Endothelial cell of umbilical vein (primary cell): Measurements from ENCODE around the gene SYTL4. TPM values are rescaled to one million over a fixed set of nuclear protein-coding genes. Genes with fewer than 3 reads are reported as not detected.

Source experiments
- BruUV-seq: library from RNA; stranded (reverse); fragments of 400-500 nt; replicated peaks from 2 replicates; lab custom pipeline; 2021; lab: Mats Ljungman, UMichigan
- CTCF ChIA-PET: fragments of 300-600, 350-600 bp; sonication (Branson Sonifier 250); formaldehyde crosslinking; loops from one replicate; lab custom pipeline; 2021; ENCODE audit warnings: antibody characterized with exemption, inconsistent platforms; lab: Charles Lee
- POLR2A ChIA-PET: fragments of 300-600, 350-600 bp; sonication (Branson Sonifier 250); formaldehyde crosslinking; loops from one replicate; lab custom pipeline; 2021; ENCODE audit warnings: antibody characterized with exemption, inconsistent platforms; lab: Charles Lee
- DNase-seq: peaks from one replicate; pipeline ENCODE4 v3.0.0-alpha.2; 2011; ENCODE audit warnings: low read depth, low spot score
- FAIRE-seq: peaks from 2 replicates; lab custom pipeline; 2011; peaks lifted over from hg19 to GRCh38; lab: Jason Lieb, UNC
- H2AFZ ChIP-seq: 2 replicates; pipeline ENCODE4 v1.6.0; 2012; ENCODE audit warnings: low read depth, low read length, control low read depth, inconsistent platforms
- H3K27ac ChIP-seq: 2 replicates; pipeline ENCODE4 v1.5.1; 2011; ENCODE audit warnings: low read depth, mild to moderate bottlenecking, control low read depth, low read length, moderate library complexity; ENCODE audit not compliant: insufficient read depth
- H3K27me3 ChIP-seq, 2 experiments: 2 replicates each; pipeline versions ENCODE4 v1.6.0 to v1.6.1; 2011; ENCODE audit warnings: low read length in 2 of 2, mixed read lengths in 1 of 2; ENCODE audit not compliant: control insufficient read depth in 2 of 2, insufficient read depth in 2 of 2
- H3K36me3 ChIP-seq, 2 experiments: 2 replicates in 1 of 2; 3 replicates in 1 of 2; pipeline ENCODE4 v1.5.1; 2011; ENCODE audit warnings: low read length in 2 of 2, mild to moderate bottlenecking in 1 of 2, moderate library complexity in 1 of 2; ENCODE audit not compliant: control insufficient read depth in 2 of 2, insufficient read depth in 2 of 2; ENCODE audit errors: extremely low read depth in 1 of 2
- H3K4me1 ChIP-seq: 3 replicates; pipeline ENCODE4 v1.5.1; 2011; ENCODE audit warnings: mild to moderate bottlenecking, low read length; ENCODE audit not compliant: control insufficient read depth, insufficient read depth; ENCODE audit errors: extremely low read depth
- H3K4me2 ChIP-seq: 2 replicates; pipeline ENCODE4 v1.6.1; 2011; ENCODE audit warnings: low read length, control low read depth, mixed read lengths; ENCODE audit not compliant: insufficient read depth
- H3K4me3 ChIP-seq, 3 experiments: fragments of 200-600 bp in 1 of 3; sonication (generic), shearing (Covaris generic) in 1 of 3; replicated peaks in 1 of 3; 2 replicates each; pipeline ENCODE4 v1.5.1; 2011 to 2016; ENCODE audit warnings: control low read depth in 3 of 3, low read length in 3 of 3, mild to moderate bottlenecking in 2 of 3, inconsistent platforms in 1 of 3, low read depth in 1 of 3, moderate library complexity in 1 of 3; ENCODE audit not compliant: insufficient read depth in 1 of 3
- H3K79me2 ChIP-seq: 2 replicates; pipeline ENCODE4 v1.6.0; 2012; ENCODE audit warnings: low read length, inconsistent platforms; ENCODE audit not compliant: control insufficient read depth, insufficient read depth
- H3K9ac ChIP-seq: replicated peaks from 2 replicates; pipeline ENCODE3; 2011; ENCODE audit warnings: low read length, control low read depth; ENCODE audit not compliant: insufficient read depth; ENCODE audit errors: extremely low read depth
- H3K9me1 ChIP-seq: replicated peaks from 3 replicates; pipeline ENCODE4 v1.6.0; 2011; ENCODE audit warnings: mild to moderate bottlenecking, low read length; ENCODE audit not compliant: control insufficient read depth, insufficient read depth; ENCODE audit errors: extremely low read depth
- H3K9me3 ChIP-seq: replicated peaks from 2 replicates; pipeline ENCODE4 v1.5.1; 2012; ENCODE audit warnings: low read length, inconsistent platforms; ENCODE audit not compliant: control insufficient read depth, insufficient read depth
- H4K20me1 ChIP-seq: replicated peaks from 2 replicates; pipeline ENCODE3; 2011; ENCODE audit warnings: mild to moderate bottlenecking, low read length; ENCODE audit not compliant: control insufficient read depth, insufficient read depth; ENCODE audit errors: extremely low read depth
- CTCF ChIP-seq, 2 donors: IDR thresholded peaks; 1 replicate in 1 of 2; 2 replicates in 1 of 2; pipeline ENCODE4 v1.5.1; 2011; ENCODE audit warnings: low read length in 2 of 2, mild to moderate bottlenecking in 2 of 2, moderate library complexity in 2 of 2, control low read depth in 1 of 2, inconsistent platforms in 1 of 2, low read depth in 1 of 2; ENCODE audit not compliant: insufficient read depth in 1 of 2; ENCODE audit errors: extremely low read depth in 1 of 2
- EZH2 ChIP-seq: IDR thresholded peaks from 2 replicates; pipeline ENCODE4 v1.6.1; 2012; ENCODE audit warnings: borderline replicate concordance, low read depth, mild to moderate bottlenecking, moderate library complexity, low read length, inconsistent platforms; ENCODE audit not compliant: severe bottlenecking
- FOS ChIP-seq: IDR thresholded peaks from 2 replicates; pipeline ENCODE4 v1.6.1; 2011; ENCODE audit warnings: mild to moderate bottlenecking, low read length, moderate library complexity, borderline replicate concordance; ENCODE audit not compliant: insufficient read depth
- GATA2 ChIP-seq: IDR thresholded peaks from 2 replicates; pipeline ENCODE4 v1.7.0; 2011; ENCODE audit warnings: low read depth, mild to moderate bottlenecking, moderate library complexity, mixed read lengths, low read length; ENCODE audit not compliant: insufficient read length, insufficient read depth
- JUN ChIP-seq: IDR thresholded peaks from 2 replicates; pipeline ENCODE4 v1.6.1; 2011; ENCODE audit warnings: borderline replicate concordance, low read depth; ENCODE audit not compliant: insufficient read length, insufficient read depth
- MAX ChIP-seq: IDR thresholded peaks from 2 replicates; pipeline ENCODE4 v1.6.1; 2011; ENCODE audit not compliant: insufficient read depth, insufficient read length
- MYC ChIP-seq: IDR thresholded peaks from one replicate; pipeline ENCODE4 v1.6.1; 2011; ENCODE audit warnings: mild to moderate bottlenecking, low read depth, low read length
- POLR2A ChIP-seq: IDR thresholded peaks from 2 replicates; pipeline ENCODE4 v1.6.1; 2012; ENCODE audit warnings: low read depth, mild to moderate bottlenecking, control low read depth, low read length
- POLR2AphosphoS5 ChIP-seq: IDR thresholded peaks from 2 replicates; pipeline ENCODE4 v1.6.1; 2012; ENCODE audit warnings: low read depth, mild to moderate bottlenecking, control low read depth, low read length, moderate library complexity; ENCODE audit not compliant: insufficient read depth
- dilution Hi-C: fragments of 300-500 bp; cut with MboI; formaldehyde crosslinking; loops from one replicate; pipeline ENCODE4 v1.15.0; 2019; ENCODE audit warnings: low sequenced_read_pairs; ENCODE audit not compliant: extremely low pct_ligation_motif_present
- intact Hi-C: fragments of 100-400 bp; cut with micrococcal nuclease; formaldehyde crosslinking; loops from one replicate; pipeline ENCODE4 v1.10.0; 2022
- polyA plus RNA-seq, 4 experiments: library from polyadenylated mRNA; depleted of rRNA in 3 of 4; stranded (reverse) in 3 of 4; unstranded in 1 of 4; fragments of >200 nt; gene quantifications; 2 replicates each; pipeline versions ENCODE4 v1.2.1 to v1.2.3, GENCODE V29; 2011 to 2012; ENCODE audit warnings: missing spikeins in 1 of 4
- total RNA-seq: library from RNA; stranded (reverse); gene quantifications from 2 replicates; pipeline ENCODE4 v1.2.3, GENCODE V29; 2021

SYTL4 gene
- total and polyA plus RNA-seq, 2 donors (not counting 3 experiments of a cell fraction or from before 2014, with no cell fraction given): 25.6 to 44.1 TPM

GRCh38 chrX:100647095-100647494 lies 84.8 kb downstream of the SYTL4 start:
- POLR2A ChIA-PET: no interaction called here
- Histone ChIP-seq H3K4me3 (no peak overlapping the region), H2AFZ (no peak overlapping the region), H4K20me1 (no peaks in the 10 kb centered on the region), H3K4me1 (peaks cover 73% of the 10 kb centered on the region), H3K79me2 (peaks cover 55% of the 10 kb centered on the region), H3K27me3 (no peaks in the 10 kb centered on the region), H3K36me3 (peaks cover 0 to 3% of the 10 kb centered on the region in 2 experiments), H3K9me3 (no peaks in the 10 kb centered on the region), H3K27ac (peak overlapping the region; percentile 99), H3K9ac (no peak overlapping the region), H3K4me2 (peak overlapping the region; percentile 95), H3K9me1 (no peaks in the 10 kb centered on the region)
- TF ChIP-seq POLR2A (no peak), EZH2 (no peak), JUN (no peak), GATA2 (no peak), POLR2AphosphoS5 (no peak), MYC (no peak)
- dilution Hi-C loops (no loop called here), intact Hi-C loops (no loop called here)
- CTCF ChIA-PET: interaction anchor here (0.6 to 4.1 kb wide), 8 partner anchors 10 to 121 kb away, joined by 3 to 19 read pairs (median 4); partner anchors contain the start of gene TSPAN6
- DNase-seq (peak; percentile 41), FAIRE-seq (no peak)
- no TSS peak for BruUV-seq

GRCh38 chrX:100645106-100645505 lies 86.8 kb downstream of the SYTL4 start:
- Histone ChIP-seq H3K9me1 (no peaks in the 10 kb centered on the region), H3K36me3 (no peaks in the 10 kb centered on the region), H3K9ac (peak overlapping the region; percentile 87), H3K4me2 (peak overlapping the region; percentile 95), H3K79me2 (peaks cover 42% of the 10 kb centered on the region), H3K27ac (peak overlapping the region; percentile 99), H3K27me3 (no peaks in the 10 kb centered on the region), H3K4me1 (peaks cover 58% of the 10 kb centered on the region), H3K9me3 (no peaks in the 10 kb centered on the region), H3K4me3 (peak overlapping the region; percentile 52 to 95 (median 88)), H2AFZ (no peak overlapping the region), H4K20me1 (no peaks in the 10 kb centered on the region)
- TF ChIP-seq FOS (no peak), MAX (no peak), GATA2 (no peak), CTCF (IDR thresholded peaks at IDR 0.05; ENCODE audit: extremely low read depth in 1 of 2, insufficient read depth in 1 of 2, low read depth in 1 of 2, low read length in 2 of 2) (no peak)
- CTCF ChIA-PET: interaction anchor here (1.3 to 4.1 kb wide), 3 partner anchors 8 to 27 kb away, joined by 3 to 19 read pairs (median 10); partner anchors contain the start of gene TSPAN6
- BruUV-seq: no TSS peak
- dilution Hi-C loops (no loop called here), intact Hi-C loops (no loop called here)
- FAIRE-seq (no peak), DNase-seq (peak; percentile 17)
- POLR2A ChIA-PET: no interaction called here
